Peyer's patch (tissue), 4 donors: ENCODE measurements around the gene ZCCHC17.

Experiments
- POLR2A ChIP-seq, 2 donors: fragments of 450-650 bp; IDR thresholded peaks; one replicate each; pipeline ENCODE4 v1.5.1; 2017; ENCODE audit warnings: antibody characterized with exemption in 2 of 2, mild to moderate bottlenecking in 2 of 2, moderate library complexity in 2 of 2
- TF ChIP-seq, protein P1 (sequence below), 6 experiments: fragments of 450-650 bp in 4 of 6; fragments of 200-600 bp in 2 of 6; sonication (generic) in 1 of 6; IDR thresholded peaks; one replicate each; pipeline ENCODE4 v1.5.1; 2017 to 2019; ENCODE audit warnings: antibody characterized with exemption in 6 of 6, mild to moderate bottlenecking in 3 of 6, moderate library complexity in 1 of 6

DNA sequence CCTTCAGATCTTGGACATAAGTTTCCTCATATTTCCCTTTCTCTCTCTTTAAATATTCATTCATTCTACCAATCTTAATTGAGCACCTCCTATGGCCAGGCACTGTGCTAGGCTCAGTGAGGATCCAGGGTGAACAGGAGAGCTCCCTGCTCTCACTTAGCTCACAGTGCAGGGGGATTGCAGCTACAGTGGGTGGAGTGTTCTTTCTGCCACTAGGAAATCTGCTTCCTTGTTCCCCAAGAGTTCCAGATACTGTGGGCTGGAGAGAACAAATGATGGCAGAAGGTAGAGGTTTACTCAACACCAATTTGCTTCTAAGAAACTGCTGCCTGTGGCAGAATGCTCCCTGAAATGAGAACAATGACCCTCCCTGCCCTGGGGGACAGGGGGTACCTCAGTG is 81.2 kb downstream of the ZCCHC17 start:
- TF ChIP-seq, protein P1, sequence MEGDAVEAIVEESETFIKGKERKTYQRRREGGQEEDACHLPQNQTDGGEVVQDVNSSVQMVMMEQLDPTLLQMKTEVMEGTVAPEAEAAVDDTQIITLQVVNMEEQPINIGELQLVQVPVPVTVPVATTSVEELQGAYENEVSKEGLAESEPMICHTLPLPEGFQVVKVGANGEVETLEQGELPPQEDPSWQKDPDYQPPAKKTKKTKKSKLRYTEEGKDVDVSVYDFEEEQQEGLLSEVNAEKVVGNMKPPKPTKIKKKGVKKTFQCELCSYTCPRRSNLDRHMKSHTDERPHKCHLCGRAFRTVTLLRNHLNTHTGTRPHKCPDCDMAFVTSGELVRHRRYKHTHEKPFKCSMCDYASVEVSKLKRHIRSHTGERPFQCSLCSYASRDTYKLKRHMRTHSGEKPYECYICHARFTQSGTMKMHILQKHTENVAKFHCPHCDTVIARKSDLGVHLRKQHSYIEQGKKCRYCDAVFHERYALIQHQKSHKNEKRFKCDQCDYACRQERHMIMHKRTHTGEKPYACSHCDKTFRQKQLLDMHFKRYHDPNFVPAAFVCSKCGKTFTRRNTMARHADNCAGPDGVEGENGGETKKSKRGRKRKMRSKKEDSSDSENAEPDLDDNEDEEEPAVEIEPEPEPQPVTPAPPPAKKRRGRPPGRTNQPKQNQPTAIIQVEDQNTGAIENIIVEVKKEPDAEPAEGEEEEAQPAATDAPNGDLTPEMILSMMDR (IDR thresholded peaks at IDR 0.05), result no peak
- TF ChIP-seq POLR2A (IDR thresholded peaks at IDR 0.05), result no peak
